Ectodermal cell (in vitro differentiated cells): ENCODE results near the gene TBC1D13.

Experiments used
- H3K27ac ChIP-seq: 2 replicates; pipeline ENCODE4 v1.7.0; 2013; ENCODE audit warnings: mild to moderate bottlenecking, low read depth, low read length; ENCODE audit not compliant: insufficient read depth, poor library complexity, severe bottlenecking
- H3K27me3 ChIP-seq: 2 replicates; pipeline ENCODE4 v1.7.0; 2013; ENCODE audit warnings: mild to moderate bottlenecking, low read length; ENCODE audit not compliant: insufficient read depth, control insufficient read depth, poor library complexity, severe bottlenecking
- H3K36me3 ChIP-seq: one replicate; pipeline ENCODE4 v1.7.0; 2013; ENCODE audit warnings: low read length; ENCODE audit not compliant: control insufficient read depth, insufficient read depth
- H3K4me1 ChIP-seq: one replicate; pipeline ENCODE4 v1.7.0; 2013; ENCODE audit warnings: low read length; ENCODE audit not compliant: control insufficient read depth, insufficient read depth
- H3K4me3 ChIP-seq: 2 replicates; pipeline ENCODE4 v1.7.0; 2013; ENCODE audit warnings: low read depth, low read length, control low read depth; ENCODE audit not compliant: insufficient read depth
- H3K9me3 ChIP-seq: 2 replicates; pipeline ENCODE4 v1.7.0; 2013; ENCODE audit warnings: mild to moderate bottlenecking, low read length, moderate library complexity; ENCODE audit not compliant: control insufficient read depth
- WGBS, 2 experiments: methylation state at CpG; one replicate each; pipeline ENCODE4 v1.1.7; 2013; ENCODE audit warnings: missing lambda C conversion rate in 2 of 2; 5-methylcytosine and 5-hydroxymethylcytosine counted together

The TBC1D13 gene

GRCh38 chr9:128805661-128806060, 18.6 kb downstream of the TBC1D13 start:
- Histone ChIP-seq H3K4me3 (no peak overlapping the region), H3K4me1 (no peaks in the 10 kb centered on the region), H3K9me3 (no peaks in the 10 kb centered on the region), H3K36me3 (peaks cover 19% of the 10 kb centered on the region), H3K27me3 (no peaks in the 10 kb centered on the region), H3K27ac (no peak overlapping the region)
- WGBS, 2 experiments, result 91 to 93% methylated on average over 14 of the region's 14 CpGs

DNA sequence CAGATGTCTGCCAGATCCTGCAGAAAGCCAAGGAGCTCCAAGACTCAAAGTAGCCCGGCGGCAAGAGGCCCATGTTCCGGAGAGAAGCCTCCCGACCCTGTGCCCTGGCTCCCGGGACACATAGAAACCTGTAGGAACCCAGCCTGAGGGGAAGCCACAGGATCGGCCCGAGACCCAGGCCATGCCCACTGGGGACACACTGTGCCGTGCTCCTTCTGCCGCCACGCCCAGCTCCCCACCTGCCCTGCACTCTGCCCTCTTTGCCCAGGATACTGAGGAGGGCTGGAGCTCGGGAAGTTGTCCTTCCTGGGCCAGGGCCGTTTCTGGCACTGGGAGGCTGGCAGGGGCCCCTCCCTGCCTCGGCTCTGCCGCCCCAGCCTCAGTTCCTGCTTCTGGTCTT, 20.8 kb downstream of the TBC1D13 start:
- peaks cover 19% of the 10 kb centered on the region for H3K36me3 ChIP-seq
- no peak overlapping the region for H3K4me3 ChIP-seq
- H3K27ac ChIP-seq, result no peak overlapping the region
- no peaks in the 10 kb centered on the region for H3K27me3 ChIP-seq
- no peaks in the 10 kb centered on the region for H3K4me1 ChIP-seq
- H3K9me3 ChIP-seq, result no peaks in the 10 kb centered on the region
- 87 to 88% methylated on average over 14 of the region's 14 CpGs for WGBS, 2 experiments

DNA sequence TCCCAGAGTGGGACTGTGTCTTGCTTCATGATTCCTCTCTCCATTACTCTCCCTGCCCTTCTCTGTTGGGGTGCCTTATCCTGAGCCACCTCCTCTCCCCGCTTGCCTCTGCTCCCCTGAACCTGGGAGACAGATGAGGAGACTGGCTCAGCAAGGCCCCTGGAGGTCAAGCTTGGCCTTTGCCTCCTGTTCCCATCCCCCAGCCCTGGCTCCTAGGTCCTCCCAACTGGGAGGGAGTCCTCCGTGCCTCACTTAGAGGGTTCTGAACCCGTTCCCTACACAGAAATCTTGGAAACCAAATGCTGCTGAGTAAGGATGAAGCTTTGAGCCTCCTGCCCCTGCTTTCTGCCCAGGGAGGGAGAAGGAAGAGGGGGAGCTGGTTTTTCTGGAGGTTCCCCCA, 21.5 kb downstream of the TBC1D13 start:
- WGBS, 2 experiments, result 95 to 97% methylated on average over 3 of the region's 3 CpGs
- Histone ChIP-seq H3K9me3 (no peaks in the 10 kb centered on the region), H3K36me3 (peaks cover 19% of the 10 kb centered on the region), H3K4me1 (no peaks in the 10 kb centered on the region), H3K27me3 (no peaks in the 10 kb centered on the region), H3K27ac (no peak overlapping the region), H3K4me3 (no peak overlapping the region)

DNA sequence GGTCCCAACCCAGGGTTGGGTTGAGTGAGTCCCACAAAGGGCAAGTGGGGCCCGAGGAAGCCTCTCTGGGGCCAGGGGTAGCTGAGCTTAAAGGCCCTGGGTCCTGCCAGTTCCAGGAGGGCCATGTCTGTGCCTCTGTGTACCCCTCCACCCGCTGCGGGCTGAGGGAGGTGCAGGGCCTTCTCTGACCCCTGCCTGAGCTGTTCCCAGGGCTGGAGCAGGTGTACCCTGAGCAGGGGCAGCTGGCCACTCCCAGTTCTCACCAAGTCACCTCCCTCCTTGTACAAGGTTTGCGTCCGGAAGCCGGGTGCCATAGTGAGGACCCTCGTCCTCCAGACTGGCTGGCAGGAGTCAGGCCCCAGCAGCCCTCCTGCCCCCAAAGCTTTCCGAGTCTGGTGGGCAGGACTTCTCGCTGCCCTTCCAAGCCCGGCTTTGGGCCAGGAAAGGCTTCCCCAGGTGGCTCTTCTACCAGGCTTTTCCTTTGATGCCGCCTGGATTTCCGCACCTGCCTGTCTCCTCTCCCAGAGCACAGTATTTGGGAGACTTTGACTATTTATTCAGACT, 22.1 kb downstream of the TBC1D13 start:
- H3K36me3 ChIP-seq, result peaks cover 19% of the 10 kb centered on the region
- WGBS, 2 experiments, result 93 to 94% methylated on average over 12 of the region's 12 CpGs

GRCh38 chr9:128809831-128810230, 22.8 kb downstream of the TBC1D13 start:
- 84 to 94% methylated on average over 2 of the region's 2 CpGs for WGBS, 2 experiments
- H3K27me3 ChIP-seq, result no peaks in the 10 kb centered on the region
- H3K36me3 ChIP-seq, result peaks cover 19% of the 10 kb centered on the region
- no peaks in the 10 kb centered on the region for H3K9me3 ChIP-seq
- no peak overlapping the region for H3K27ac ChIP-seq
- H3K4me3 ChIP-seq, result no peak overlapping the region
- no peaks in the 10 kb centered on the region for H3K4me1 ChIP-seq

More for the DNA sequence above, 22.1 kb downstream of the TBC1D13 start:
- Histone ChIP-seq H3K27me3 (no peaks in the 10 kb centered on the region), H3K4me3 (no peak overlapping the region), H3K4me1 (no peaks in the 10 kb centered on the region), H3K27ac (no peak overlapping the region), H3K9me3 (no peaks in the 10 kb centered on the region)

- peaks cover 12% of the 10 kb centered on the region for H3K36me3 ChIP-seq
- no peaks in the 10 kb centered on the region for H3K4me1 ChIP-seq
- no peak overlapping the region for H3K4me3 ChIP-seq
- H3K9me3 ChIP-seq, result no peaks in the 10 kb centered on the region
- no peaks in the 10 kb centered on the region for H3K27me3 ChIP-seq
- 82% methylated on average over 5 of the region's 5 CpGs for WGBS, 2 experiments
- no peak overlapping the region for H3K27ac ChIP-seq
These were observed 23.8 kb downstream of the TBC1D13 start for GRCh38 chr9:128810873-128811272.

GRCh38 chr9:128818099-128818838, 31.2 kb downstream of the TBC1D13 start, which contains the start of gene ENDOG:
Gene ENDOG (plus strand): TSS chr9:128818500. CDS start chr9:128818685, 185 bp downstream.
- peak within 1 kb of the TSS; percentile 55 for H3K27ac ChIP-seq
- H3K9me3 ChIP-seq, result no peaks in the 10 kb centered on the region
- H3K4me3 ChIP-seq, result peak within 1 kb of the TSS; percentile 59
- WGBS, 2 experiments, result 1 to 2% methylated on average over 70 of the region's 70 CpGs
- H3K27me3 ChIP-seq, result peaks cover 5% of the 10 kb centered on the region
- H3K36me3 ChIP-seq, result no peaks in the 10 kb centered on the region
- H3K4me1 ChIP-seq, result peaks cover 7% of the 10 kb centered on the region

DNA sequence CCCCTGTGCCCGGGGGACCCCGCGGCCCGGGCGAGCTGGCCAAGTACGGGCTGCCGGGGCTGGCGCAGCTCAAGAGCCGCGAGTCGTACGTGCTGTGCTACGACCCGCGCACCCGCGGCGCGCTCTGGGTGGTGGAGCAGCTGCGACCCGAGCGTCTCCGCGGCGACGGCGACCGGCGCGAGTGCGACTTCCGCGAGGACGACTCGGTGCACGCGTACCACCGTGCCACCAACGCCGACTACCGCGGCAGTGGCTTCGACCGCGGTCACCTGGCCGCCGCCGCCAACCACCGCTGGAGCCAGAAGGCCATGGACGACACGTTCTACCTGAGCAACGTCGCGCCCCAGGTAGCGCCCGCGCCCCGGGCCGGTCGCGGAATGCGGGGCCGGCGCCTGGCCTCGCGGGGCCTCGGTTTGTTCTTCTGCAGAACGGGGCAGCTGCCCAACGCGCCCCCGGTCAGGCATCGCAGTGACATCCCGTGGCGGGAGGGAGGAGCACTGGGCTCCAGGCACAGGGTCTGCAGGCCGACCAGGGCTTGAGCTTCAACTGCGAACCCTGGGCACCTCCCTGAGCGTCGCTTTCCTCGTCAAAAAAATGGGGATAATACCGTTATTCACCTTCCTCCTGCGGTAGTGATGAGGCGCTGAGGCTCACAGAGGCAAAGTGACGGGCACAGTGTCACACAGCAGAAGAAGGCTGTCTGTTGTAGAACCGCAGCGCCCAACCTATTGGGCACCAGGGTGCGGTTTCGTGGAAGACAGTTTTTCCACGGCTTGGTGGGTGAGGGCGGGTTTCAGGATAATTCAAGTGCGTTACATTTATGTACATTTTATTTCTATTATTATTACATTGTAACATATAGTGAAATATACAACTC, 32.0 kb downstream of the TBC1D13 start:
- peaks cover 3% of the 10 kb centered on the region for H3K36me3 ChIP-seq
- no peaks in the 10 kb centered on the region for H3K9me3 ChIP-seq
- H3K4me3 ChIP-seq, result peak overlapping the region; percentile 59
- no peak overlapping the region for H3K27ac ChIP-seq
- H3K27me3 ChIP-seq, result peaks cover 5% of the 10 kb centered on the region
- 7 to 11% methylated on average over 86 to 90 of the region's 90 CpGs for WGBS, 2 experiments
- peaks cover 7% of the 10 kb centered on the region for H3K4me1 ChIP-seq

- H3K36me3 ChIP-seq, result peaks cover 11% of the 10 kb centered on the region
These were observed 32.9 kb downstream of the TBC1D13 start for GRCh38 chr9:128819716-128820664.

More at GRCh38 chr9:128819716-128820664, 32.9 kb downstream of the TBC1D13 start:
- Histone ChIP-seq H3K4me3 (peak overlapping the region; percentile 1), H3K27ac (no peak overlapping the region), H3K9me3 (no peaks in the 10 kb centered on the region), H3K4me1 (peaks cover 7% of the 10 kb centered on the region), H3K27me3 (peaks cover 5% of the 10 kb centered on the region)
- WGBS, 2 experiments, result 78 to 80% methylated on average over 18 of the region's 18 CpGs
